ENCODE results near the gene LRRC8B. TPM values are rescaled to one million over a fixed set of nuclear protein-coding genes. Genes with fewer than 3 reads are reported as not detected.
"Not testable (repeated sequence)": the region's sequence is repeated elsewhere in the genome, so short reads cannot be mapped to it uniquely, and the experiment has no call there.

Gene LRRC8B
- total RNA-seq, 2 donors from 2014 or later, result 5.5 to 6.5 TPM

DNA sequence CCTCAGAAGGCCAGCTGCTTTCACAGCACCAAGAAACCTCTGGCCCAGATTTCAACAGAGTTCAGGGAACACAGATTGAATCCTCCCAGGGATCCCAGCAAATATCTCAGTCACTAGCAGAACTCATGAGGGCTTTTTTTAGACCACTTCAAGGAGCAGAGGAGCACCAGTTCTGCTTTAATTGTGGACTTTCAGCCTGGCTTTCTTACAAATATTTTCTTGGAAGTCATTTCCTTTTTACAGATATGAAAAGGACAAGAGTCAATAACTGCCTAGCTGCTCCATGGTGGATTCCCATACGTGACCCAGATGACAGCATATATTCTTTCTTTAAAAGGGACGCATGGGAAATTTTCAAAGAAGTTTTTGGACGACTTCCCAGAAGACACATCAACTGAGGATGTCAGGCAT, 6.4 kb upstream of the LRRC8B start:
- DNase-seq (ENCODE audit: low spot score) (no peak), ATAC-seq (ENCODE audit: insufficient number of reproducible peaks, low FRiP score, low read depth) (no peak)
- Histone ChIP-seq H3K27me3 (replicated peaks; ENCODE audit: insufficient read depth) (no peaks in the 10 kb centered on the region), H3K27ac (no peak overlapping the region), H3K4me1 (ENCODE audit: control insufficient read depth in 1 of 2, low read depth in 2 of 2) (no peaks in the 10 kb centered on the region), H3K36me3 (no peaks in the 10 kb centered on the region), H3K9me3 (no peaks in the 10 kb centered on the region), H3K4me3 (no peak overlapping the region)
- TF ChIP-seq, protein P1, sequence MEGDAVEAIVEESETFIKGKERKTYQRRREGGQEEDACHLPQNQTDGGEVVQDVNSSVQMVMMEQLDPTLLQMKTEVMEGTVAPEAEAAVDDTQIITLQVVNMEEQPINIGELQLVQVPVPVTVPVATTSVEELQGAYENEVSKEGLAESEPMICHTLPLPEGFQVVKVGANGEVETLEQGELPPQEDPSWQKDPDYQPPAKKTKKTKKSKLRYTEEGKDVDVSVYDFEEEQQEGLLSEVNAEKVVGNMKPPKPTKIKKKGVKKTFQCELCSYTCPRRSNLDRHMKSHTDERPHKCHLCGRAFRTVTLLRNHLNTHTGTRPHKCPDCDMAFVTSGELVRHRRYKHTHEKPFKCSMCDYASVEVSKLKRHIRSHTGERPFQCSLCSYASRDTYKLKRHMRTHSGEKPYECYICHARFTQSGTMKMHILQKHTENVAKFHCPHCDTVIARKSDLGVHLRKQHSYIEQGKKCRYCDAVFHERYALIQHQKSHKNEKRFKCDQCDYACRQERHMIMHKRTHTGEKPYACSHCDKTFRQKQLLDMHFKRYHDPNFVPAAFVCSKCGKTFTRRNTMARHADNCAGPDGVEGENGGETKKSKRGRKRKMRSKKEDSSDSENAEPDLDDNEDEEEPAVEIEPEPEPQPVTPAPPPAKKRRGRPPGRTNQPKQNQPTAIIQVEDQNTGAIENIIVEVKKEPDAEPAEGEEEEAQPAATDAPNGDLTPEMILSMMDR (IDR thresholded peaks at IDR 0.05), result no peak

DNA sequence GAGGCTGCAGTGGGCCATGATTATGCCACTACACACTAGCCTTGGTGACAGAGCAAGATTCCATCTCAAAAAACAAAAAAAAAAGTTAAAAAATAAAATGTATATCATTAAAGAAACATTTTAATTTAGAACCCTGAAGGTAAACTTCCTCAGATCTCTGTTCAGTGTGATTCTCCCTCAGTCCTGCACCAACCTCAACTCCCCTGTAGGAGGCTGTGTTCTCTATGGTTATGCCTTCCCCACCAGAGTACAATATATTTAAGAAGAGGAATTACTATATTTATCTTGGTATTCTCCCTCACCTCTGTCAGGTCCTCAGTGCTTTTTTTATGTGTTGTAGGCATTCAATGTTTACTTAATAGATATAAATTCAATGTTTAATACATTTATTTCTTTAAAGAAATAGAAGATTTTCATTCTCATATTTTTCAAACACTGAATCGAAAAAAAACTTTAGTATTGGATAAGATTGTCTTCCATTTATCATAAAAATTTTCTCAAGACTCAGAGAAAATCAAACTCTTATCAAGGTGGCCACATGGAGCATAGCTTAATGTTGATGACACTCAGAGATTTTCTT, 4.8 kb upstream of the LRRC8B start:
- H3K9me3 ChIP-seq, result no peaks in the 10 kb centered on the region
- TF ChIP-seq, protein P1 (IDR thresholded peaks at IDR 0.05), result peak; percentile 51
- no peak overlapping the region for H3K4me3 ChIP-seq
- no peaks in the 10 kb centered on the region for H3K27me3 ChIP-seq (replicated peaks; ENCODE audit: insufficient read depth)
- ATAC-seq (ENCODE audit: insufficient number of reproducible peaks, low FRiP score, low read depth), result no peak
- no peak overlapping the region for H3K27ac ChIP-seq
- H3K4me1 ChIP-seq (ENCODE audit: control insufficient read depth in 1 of 2, low read depth in 2 of 2), result peaks cover 0 to 3% of the 10 kb centered on the region in 2 donors
- no peak for DNase-seq (ENCODE audit: low spot score)
- no peaks in the 10 kb centered on the region for H3K36me3 ChIP-seq

DNA sequence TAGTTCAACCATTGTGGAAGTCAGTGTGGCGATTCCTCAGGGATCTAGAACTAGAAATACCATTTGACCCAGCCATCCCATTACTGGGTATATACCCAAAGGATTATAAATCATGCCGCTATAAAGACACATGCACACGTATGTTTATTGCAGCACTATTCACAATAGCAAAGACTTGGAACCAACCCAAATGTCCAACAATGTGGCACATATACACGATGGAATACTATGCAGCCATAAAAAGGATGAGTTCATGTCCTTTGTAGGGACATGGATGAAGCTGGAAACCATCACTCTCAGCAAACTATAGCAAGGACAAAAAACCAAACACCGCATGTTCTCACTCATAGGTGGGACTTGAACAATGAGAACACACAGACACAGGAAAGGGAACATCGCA, 2.7 kb upstream of the LRRC8B start:
- H3K36me3 ChIP-seq; ATAC-seq (ENCODE audit: insufficient number of reproducible peaks, low FRiP score, low read depth); H3K27me3 ChIP-seq (replicated peaks; ENCODE audit: insufficient read depth); DNase-seq (ENCODE audit: low spot score); H3K4me3 ChIP-seq; H3K9me3 ChIP-seq; H3K27ac ChIP-seq; H3K4me1 ChIP-seq (ENCODE audit: control insufficient read depth in 1 of 2, low read depth in 2 of 2): not testable (repeated sequence)

DNA sequence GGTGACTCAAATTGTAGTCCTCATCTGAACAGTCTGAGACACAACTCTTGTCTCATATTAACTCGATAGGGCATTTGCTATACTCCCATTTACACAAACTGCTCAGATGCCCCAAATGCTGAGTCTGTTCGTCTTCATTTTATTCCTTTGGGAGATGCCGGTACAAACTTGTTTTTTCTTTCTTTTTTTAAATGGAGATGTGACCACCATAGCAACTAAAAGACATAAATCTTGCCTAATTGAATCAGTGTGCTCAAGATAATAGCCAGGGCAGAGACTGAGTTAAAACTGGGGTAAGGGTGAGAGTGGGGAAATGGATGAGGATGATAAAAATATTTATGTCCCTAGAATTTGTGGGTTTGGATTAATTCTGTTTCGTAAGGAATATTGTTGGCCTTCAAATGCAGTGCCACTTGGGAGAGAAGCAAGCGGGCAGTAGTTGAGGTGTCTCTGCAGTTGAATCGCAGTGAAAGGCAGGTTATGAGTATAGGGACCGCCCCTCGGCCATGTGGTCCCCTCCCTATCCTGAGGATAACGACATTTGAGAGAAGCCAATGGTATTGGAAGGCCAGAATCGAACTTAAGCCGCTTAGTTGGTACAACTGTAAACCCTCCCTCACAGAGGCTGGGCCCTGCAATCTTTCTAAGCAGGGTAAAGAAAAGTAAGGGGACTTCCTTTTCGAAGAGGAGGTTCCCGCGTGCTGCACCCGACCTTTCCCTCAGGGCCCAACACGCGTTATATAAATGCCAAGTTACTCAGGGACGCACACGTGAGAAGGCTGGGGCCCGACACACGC, 859 bp upstream of the LRRC8B start:
- ATAC-seq (ENCODE audit: insufficient number of reproducible peaks, low FRiP score, low read depth), result peak; percentile 46
- Histone ChIP-seq H3K27me3 (replicated peaks; ENCODE audit: insufficient read depth) (no peaks in the 10 kb centered on the region), H3K4me1 (ENCODE audit: control insufficient read depth in 1 of 2, low read depth in 2 of 2) (peaks cover 0 to 3% of the 10 kb centered on the region in 2 donors), H3K36me3 (no peaks in the 10 kb centered on the region), H3K4me3 (peak overlapping the region; percentile 92), H3K9me3 (no peaks in the 10 kb centered on the region), H3K27ac (peak overlapping the region; percentile 57)
- TF ChIP-seq, protein P1 (IDR thresholded peaks at IDR 0.05), result no peak
- no peak for DNase-seq (ENCODE audit: low spot score)

DNA sequence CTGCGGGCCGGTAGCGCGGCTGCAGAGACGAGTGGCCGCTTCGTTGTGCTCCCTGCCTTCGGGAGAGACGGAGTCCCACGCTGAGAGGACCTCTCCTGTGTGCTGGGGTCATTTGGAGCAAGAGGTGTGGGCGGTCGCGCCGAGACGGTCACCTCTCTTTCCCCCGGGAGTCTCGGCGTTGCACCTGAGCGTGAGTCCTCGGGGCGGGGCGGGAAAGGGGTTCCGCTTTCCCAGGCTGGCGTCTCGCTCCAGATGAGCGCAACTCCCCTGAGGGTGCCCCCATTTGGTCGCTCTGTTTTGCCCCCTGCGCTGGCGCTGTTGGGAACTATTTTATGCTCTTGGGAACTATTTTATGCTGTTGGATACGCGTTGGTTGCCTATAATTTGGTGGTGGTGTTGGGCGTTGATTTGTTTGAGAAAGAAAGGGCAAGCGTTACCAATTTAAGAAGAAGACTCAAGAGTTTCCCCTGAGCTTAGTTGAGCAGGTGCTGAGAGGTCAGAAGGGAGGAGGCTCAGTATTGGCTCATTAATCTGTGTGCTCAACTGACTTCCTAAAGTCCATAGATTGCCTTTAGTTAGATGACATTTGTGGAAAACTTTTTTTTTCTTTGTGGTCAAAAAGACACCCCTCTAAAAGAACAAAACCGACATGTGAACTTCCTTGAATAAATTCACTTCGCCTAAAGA, 683 bp downstream of the LRRC8B start:
- peak overlapping the region; percentile 57 for H3K27ac ChIP-seq
- TF ChIP-seq, protein P1 (IDR thresholded peaks at IDR 0.05), result no peak

More for the DNA sequence above, 683 bp downstream of the LRRC8B start:
- no peaks in the 10 kb centered on the region for H3K27me3 ChIP-seq (replicated peaks; ENCODE audit: insufficient read depth)
- peak overlapping the region; percentile 92 for H3K4me3 ChIP-seq
- DNase-seq (ENCODE audit: low spot score) (no peak), ATAC-seq (ENCODE audit: insufficient number of reproducible peaks, low FRiP score, low read depth) (no peak)
- no peaks in the 10 kb centered on the region for H3K36me3 ChIP-seq
- H3K4me1 ChIP-seq (ENCODE audit: control insufficient read depth in 1 of 2, low read depth in 2 of 2), result peaks cover 0 to 3% of the 10 kb centered on the region in 2 donors
- no peaks in the 10 kb centered on the region for H3K9me3 ChIP-seq

Measured in thoracic aorta (tissue), 2 donors.